Measurements from ENCODE around the gene SLC7A5. TPM values are rescaled to one million over a fixed set of nuclear protein-coding genes. Genes with fewer than 3 reads are reported as not detected.
"Not testable (repeated sequence)": the region's sequence is repeated elsewhere in the genome, so short reads cannot be mapped to it uniquely, and the experiment has no call there.

SLC7A5 gene
- total RNA-seq, 1 donor from 2014 or later = 9.5 TPM

GRCh38 chr16:87822108-87822970 lies 47.0 kb downstream of the SLC7A5 start:
- no peak for DNase-seq (ENCODE audit: low read depth in 2 of 2)

GRCh38 chr16:87821376-87822107 lies 47.8 kb downstream of the SLC7A5 start:
- DNase-seq (ENCODE audit: low read depth in 2 of 2) = no peak

DNA sequence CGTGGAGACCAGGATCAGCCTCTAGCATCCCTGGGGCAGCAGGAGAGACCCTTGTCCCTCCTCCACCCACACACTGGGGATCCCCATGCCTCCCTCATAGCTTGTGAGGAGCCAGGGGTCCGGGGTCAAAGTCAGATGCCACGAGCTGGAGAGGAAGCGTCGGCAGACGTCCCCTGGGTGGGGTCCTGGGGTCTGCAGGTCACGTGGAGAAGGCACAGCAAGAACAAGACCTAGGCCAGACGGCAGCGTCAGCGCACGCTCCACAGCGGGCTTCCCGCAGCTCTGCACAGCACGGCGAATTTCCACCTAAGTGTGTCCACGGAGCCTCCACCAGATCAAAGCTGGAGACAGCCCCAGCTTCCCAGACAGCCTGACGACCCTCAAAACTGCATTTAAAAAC lies 49.3 kb downstream of the SLC7A5 start:
- DNase-seq (ENCODE audit: low read depth in 2 of 2) = no peak

DNA sequence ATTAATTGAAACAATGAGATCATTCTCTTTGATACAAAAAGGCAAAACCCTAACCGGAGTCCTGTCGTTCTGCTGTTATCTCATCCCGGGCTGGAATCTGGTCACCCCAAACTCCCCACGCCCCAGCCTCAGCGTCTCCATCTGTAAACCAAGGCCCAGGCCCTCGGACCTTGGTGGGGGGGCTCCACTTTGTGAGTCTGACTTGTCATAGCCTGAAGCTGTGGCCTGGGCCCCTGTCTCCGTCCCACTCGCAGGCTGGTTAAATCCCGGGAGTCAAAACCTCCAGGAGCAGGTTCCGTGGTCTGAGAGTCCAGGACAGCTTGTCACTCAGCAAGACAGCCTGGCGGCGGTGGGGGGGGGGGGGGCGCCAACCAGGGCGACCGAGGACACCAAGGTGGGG lies 50.0 kb downstream of the SLC7A5 start:
- DNase-seq (ENCODE audit: low read depth in 2 of 2) = no peak

GRCh38 chr16:87818533-87819161 lies 50.7 kb downstream of the SLC7A5 start:
- DNase-seq (ENCODE audit: low read depth in 2 of 2) = no peak

- no peak for DNase-seq (ENCODE audit: low read depth in 2 of 2)
These were observed 51.4 kb downstream of the SLC7A5 start for GRCh38 chr16:87817910-87818309.

DNA sequence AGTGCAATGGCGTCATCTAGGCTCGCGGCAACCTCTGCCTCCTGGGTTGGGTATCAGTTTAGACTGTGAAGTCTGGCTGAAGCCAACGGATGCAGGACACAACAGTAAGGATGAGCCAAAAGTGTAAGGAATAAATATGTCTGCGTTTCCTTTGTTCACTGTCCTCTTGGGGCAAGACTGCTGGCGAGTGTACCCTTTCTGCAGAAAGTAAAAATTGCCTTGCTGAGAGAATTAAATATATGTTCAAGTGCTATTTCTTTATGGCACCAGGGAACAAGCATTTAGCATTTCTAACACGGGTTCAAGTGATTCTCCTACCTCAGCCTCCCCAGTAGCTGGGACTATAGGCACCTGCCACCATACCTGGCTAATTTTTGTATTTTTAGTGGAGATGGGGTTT lies 51.9 kb downstream of the SLC7A5 start:
- not testable (repeated sequence) for DNase-seq (ENCODE audit: low read depth in 2 of 2)

DNA sequence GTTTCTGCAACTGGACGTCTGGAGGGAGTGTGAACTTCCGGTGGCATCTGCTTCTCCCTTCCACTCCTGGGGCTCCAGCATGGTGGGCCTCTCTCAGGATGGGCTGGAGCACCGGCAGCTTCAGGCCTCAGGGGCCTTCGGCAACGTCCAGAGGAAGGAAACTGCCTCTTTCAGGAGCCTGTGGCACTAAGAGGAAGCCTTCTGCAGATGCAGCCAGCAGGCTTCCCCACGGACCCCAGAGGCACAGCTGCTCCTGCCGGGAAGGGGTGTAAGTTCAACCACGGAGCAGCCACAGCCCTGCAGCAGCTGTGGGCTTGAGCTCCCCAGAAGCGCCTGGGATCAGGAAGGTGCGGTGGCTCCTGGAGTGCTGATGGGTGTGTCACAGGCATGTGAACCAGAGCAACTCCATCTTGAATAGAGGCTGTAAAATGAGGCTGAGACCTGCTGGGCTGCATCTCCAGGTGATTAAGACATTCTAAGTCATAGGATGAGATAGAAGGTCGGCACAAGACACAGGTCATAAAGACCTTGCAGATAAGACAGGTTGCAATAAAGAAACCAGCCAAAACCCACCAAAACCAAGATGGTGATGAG lies 52.7 kb downstream of the SLC7A5 start:
- no peak for DNase-seq (ENCODE audit: low read depth in 2 of 2)

DNA sequence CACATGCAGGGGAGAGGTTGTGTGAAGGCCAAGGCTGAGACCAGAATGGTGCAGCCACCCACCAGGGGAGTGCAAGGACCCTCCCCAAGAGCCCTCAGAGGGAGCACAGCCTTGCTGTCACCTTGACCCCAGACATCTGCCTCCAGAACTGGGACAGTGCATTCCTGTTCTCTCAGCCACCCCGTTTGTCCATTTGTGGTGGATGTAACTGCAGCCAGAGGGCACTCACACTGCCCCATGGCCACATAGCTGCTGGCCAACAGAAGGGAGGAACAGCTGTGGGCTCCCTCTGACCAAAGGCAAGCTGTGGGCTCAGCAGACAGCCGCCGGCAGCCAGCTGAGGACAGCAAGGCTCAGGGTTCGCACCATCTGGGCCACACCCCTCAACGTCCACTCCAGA lies 53.7 kb downstream of the SLC7A5 start:
- DNase-seq (ENCODE audit: low read depth in 2 of 2) = no peak

- peak in 1 of 2 donors; percentile 70 for DNase-seq (ENCODE audit: low read depth in 2 of 2)
These were observed 57.1 kb downstream of the SLC7A5 start for GRCh38 chr16:87812200-87812656.

DNA sequence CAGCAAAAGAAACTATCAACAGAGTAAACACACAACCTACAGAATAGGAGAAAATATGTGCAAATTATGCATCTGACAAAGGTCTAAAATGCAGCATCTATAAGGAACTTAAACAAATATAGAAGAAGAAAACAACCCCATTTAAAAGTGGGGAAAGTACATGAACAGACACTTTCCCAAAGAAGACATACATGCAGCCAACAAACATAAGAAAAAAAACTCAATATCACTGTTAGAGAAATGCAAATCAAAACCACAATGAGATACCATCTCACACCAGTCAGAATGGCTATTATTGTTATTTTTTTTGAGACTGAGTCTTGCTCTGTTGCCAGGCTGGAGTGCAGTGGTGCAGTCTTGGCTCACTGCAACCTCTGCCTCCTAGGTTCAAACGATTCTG lies 57.9 kb downstream of the SLC7A5 start:
- not testable (repeated sequence) for DNase-seq (ENCODE audit: low read depth in 2 of 2)

DNA sequence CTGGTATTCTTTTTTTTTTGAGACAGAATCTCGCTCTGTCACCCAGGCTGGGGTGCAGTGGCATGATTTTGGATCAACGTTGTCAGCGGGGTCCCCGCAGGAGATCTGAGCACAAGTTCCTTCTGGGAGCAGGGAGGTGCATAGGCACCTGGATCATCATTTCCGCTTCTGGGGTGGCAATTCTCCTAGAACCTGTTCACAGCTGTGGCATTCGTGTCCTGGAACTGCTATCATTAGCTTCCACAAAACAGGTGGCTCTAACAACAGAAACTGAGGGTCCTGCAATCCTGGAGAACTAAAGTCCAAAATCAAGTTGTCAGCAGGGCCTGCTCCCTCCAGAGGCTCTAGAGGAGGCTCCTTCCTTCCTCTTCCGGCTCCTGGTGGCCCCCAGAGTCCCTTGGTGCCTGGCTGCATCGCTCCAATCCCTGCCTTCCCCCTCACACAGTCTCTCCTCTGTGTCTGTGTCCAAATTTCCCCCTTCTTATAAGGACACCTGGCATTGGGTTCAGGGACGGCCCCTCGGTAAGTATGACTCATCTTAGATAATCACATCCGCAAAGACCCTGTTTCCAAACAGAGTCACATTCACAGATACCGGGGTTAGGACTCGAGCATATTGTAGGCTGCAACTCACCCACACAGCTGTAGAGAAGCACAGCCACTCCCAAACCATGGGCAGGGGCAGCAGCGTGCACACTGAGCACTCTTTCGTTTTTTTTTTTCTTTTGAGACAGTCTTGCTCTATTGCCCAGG lies 60.0 kb downstream of the SLC7A5 start:
- DNase-seq (ENCODE audit: low read depth in 2 of 2) = peak; percentile 39 to 41

DNA sequence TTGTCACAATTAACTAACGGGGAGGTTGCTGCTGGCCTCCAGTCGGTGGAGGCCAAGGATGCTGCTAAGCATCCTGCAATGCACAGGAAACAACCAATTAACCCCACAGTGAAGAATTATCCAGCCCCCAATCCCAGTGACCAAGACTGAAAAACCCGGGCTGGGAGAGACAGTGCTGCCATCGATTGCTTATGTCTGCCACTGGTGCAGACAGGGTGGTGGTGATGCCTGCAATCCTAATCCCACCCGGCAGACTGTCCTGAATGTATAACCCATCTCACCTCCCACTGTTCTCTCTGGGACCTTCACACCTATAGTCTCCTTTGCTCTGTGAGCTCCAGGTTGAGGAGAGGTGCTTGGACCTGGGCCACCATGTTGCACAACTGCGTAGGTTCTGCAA lies 61.2 kb downstream of the SLC7A5 start:
- DNase-seq (ENCODE audit: low read depth in 2 of 2) = no peak

DNA sequence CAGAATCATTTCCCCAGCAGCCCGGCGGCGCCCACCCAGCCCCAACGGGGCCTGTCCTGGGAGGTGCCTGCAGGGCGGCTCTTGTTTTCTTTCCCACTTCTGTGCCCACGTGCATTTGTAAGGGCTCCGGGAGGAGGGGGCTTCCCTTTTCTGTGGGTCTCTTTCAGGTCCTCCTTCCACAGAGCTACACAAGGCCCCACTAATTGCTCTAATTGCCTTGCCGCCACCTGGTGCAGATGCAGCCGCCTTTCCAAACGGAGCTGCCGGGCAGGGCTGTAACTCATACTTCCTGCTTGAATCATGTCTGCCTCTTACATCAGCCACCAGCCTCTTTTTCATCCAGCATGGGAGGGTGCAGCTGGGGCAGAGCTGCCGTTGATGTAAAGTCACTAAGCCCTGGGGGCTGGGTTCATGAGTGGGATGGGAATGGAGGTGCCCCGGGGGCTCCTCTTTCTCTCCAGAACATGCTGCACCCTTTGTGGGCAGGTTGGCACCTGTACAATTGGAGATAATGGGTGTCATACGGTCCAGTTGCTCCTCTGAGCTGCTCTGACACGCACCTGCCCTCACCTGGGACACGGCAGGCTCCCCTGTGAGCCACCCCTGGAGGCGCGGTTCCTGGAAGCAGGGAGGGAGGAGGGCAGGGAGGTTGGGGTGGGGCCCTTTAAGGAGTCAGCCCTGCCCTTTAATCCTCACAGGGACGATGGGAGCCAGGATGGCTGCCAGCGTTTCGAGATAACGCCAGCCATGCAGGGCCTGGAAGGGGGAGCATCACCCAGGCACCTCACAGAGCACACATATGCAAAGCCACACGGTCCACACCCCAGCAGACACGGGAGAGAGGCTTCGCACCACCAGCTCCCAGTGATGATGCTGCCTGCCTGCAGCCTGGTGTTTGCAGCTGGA lies 62.4 kb downstream of the SLC7A5 start:
- peak; percentile 60 to 84 for DNase-seq (ENCODE audit: low read depth in 2 of 2)

- peak in 1 of 2 donors; percentile 19 for DNase-seq (ENCODE audit: low read depth in 2 of 2)
These were observed 63.1 kb downstream of the SLC7A5 start for GRCh38 chr16:87806261-87806640.

GRCh38 chr16:87803385-87803784 lies 65.9 kb downstream of the SLC7A5 start:
- no peak for DNase-seq (ENCODE audit: low read depth in 2 of 2)

DNA sequence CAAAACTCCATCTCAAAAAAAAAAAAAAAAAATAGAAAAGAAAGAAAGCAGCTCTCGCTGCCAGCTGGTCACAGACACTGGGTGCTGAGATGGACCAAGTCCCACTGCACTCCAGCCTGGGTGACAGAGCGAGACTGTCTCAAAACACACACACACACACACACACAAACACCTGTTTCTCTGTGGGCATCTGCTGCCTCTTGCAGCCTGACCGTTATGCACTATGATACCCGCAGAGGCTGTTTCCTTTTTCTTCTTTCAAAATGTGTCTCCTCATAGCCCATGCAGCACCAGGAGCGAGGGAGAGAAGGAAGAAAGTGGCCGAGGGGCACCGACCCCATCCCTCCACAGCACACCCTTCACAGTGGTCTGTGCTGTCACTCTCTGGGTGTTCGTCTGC lies 66.6 kb downstream of the SLC7A5 start:
- DNase-seq (ENCODE audit: low read depth in 2 of 2) = no peak

- no peak for DNase-seq (ENCODE audit: low read depth in 2 of 2)
These were observed 67.5 kb downstream of the SLC7A5 start for GRCh38 chr16:87801679-87802259.

DNA sequence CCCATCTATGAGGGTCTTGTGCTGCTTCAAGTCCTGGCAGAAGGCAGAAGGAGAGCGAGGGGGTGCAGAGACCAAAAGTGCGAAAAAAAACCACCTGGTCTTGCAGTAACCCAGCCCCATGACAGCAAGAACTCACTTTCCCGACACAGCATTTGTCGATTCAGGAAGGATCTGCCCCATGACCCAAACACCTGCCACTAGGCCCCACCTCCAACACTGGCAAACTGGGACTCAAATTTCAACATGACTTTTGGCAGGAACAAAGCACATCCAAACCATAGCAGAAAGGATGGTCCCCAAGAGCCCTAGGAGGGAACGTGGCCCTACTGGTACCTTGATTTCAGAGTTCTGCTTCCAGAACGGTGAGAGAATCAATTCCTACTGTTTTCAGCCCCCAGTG lies 68.8 kb downstream of the SLC7A5 start:
- DNase-seq (ENCODE audit: low read depth in 2 of 2) = no peak

DNA sequence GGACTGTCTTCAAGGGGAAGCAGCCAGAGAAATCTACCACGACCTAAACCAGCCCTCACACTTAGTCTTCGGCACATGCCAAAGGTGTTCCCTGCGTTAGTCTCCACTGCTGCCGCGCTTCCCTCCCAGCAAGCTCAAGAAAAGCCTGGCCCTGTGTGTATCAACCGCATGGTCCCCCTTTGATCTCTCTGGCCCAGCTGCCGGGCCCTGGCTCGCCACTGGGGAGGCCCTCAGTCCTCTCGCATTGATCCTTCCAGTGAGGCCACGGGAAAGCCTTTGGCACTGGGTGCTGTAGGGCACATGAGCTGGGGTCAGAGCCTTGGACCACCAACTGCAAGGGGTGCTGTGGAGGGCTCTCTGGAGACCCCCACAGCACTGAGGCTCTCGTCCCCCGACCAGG lies 74.0 kb downstream of the SLC7A5 start:
- DNase-seq (ENCODE audit: low read depth in 2 of 2) = no peak

Data from lung microvascular endothelial cell (primary cell).